GM12801 (cell line): ENCODE data around the gene RAC2.

Experiments used
- CTCF ChIP-seq: IDR thresholded peaks from one replicate; pipeline ENCODE4 v1.5.1; 2011; ENCODE audit warnings: control low read depth; ENCODE audit not compliant: insufficient read length; ENCODE audit errors: extremely low read depth

The RAC2 gene

GRCh38 chr22:37215890-37216289 lies 28.2 kb downstream of the RAC2 start:
- TF ChIP-seq CTCF = no peak

DNA sequence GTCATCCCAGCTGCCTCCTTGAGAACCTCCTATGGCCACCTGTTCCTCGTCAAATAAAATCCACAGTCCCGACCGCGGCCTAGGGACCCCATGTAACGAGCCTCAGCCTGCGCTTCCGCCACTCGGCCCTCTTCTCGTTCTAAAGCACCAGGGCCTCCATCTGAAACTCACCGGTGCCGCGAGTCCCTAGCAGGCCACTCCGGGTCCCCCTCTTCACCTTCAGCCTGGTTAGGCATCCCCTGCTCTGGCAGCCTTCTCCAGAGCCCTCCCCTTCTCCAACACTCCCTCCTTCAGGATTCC lies 29.4 kb downstream of the RAC2 start:
- no peak for TF ChIP-seq CTCF

GRCh38 chr22:37213941-37214730 lies 29.9 kb downstream of the RAC2 start:
- no peak for TF ChIP-seq CTCF

DNA sequence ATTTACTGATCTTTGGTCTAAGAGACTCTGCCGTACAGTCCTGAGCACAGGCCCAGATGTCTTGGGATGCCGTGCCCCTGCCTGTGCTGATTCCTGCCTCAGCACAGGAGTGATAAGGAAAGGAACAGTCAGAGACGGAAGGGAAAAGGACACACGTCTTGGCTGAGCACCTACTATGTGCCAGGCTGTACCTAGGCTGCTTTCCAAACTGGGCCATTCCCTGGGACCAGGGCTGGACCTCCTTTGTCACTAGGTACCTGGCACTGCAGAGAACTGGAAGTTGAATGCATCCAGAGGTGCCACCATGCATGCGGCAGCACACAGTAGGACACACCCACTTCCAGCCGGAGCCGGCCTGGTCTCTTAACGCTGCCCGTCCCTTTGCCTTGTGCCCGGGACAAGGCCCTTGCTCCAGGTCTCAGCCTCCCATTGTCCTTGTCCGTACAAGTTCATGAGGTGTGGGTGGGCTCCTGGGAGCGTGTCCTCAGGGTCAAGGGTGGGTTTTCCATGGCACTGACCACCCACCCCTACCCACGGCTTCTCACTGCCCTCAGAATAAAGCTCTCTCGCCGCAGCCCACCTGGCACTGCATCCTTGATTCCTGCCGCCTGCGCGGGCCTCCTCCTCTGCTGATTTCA lies 30.7 kb downstream of the RAC2 start:
- no peak for TF ChIP-seq CTCF

- no peak for TF ChIP-seq CTCF
Observed at GRCh38 chr22:37212174-37212906, 31.7 kb downstream of the RAC2 start, which contains the start of gene SSTR3. SSTR3 (minus strand) TSS chr22:37212477; CDS start chr22:37207803, 4,674 bp downstream.

GRCh38 chr22:37211866-37212173 lies 32.2 kb downstream of the RAC2 start:
- TF ChIP-seq CTCF = no peak

DNA sequence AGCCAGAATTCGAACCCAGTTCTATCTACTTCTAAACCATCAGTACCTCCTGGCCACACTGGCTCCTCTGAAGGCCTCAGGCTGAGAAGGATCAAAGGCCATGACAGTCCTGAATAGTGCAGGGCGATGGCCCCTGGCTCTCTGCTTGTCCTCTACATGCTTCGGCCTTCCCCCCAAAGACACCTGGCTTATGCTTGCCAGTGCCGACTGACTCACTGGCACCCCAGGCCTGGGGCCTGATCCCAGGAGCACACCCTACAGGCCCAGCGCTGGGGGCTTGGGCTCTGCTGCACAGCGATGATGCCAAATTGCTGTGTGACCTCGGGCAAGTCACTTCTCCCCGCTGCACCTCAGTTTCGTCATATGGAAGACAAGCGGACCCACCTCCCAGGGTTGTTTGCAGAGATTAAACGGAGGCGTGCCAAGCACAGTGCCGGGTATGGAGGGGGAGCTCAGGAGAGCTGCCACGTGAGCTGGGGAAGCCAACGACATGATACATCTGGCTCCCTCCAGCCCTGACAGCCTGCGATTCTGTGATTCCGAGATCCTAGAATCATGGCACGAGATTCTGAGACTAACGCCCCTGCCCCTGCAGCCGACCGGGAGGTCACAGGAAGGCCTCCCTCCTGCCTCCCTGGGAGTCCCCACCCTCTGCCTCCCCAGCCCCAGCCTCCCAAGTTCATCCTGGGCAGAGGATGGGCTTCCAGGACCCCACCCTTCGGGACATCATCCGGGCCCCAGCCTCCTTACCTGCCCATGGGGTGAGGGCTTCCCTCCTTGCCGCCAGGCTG lies 32.8 kb downstream of the RAC2 start:
- no peak for TF ChIP-seq CTCF
